ENCODE measurements around the gene CRTC1.
"Not testable (repeated sequence)": the region's sequence is repeated elsewhere in the genome, so short reads cannot be mapped to it uniquely, and the experiment has no call there.

The CRTC1 gene

DNA sequence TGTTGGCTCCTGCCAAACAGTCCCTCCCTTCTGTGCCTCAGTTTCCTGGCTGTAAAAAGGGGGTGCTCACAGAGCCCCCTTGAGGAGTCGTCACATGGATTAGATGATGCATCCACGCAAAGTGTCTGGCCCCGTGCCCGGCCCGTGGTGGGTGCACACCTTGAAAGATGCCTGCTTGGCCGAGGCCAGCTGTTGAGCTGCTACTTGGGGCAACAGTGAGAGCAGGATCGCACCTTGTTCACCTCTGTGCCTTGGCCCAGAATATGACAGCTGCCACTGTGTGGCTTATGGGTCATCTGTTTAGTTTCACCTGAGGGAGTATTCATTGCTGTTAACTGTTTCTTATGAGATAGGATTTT lies 17.7 kb downstream of the CRTC1 start:
- DNase-seq (ENCODE audit: low read depth), result no peak

DNA sequence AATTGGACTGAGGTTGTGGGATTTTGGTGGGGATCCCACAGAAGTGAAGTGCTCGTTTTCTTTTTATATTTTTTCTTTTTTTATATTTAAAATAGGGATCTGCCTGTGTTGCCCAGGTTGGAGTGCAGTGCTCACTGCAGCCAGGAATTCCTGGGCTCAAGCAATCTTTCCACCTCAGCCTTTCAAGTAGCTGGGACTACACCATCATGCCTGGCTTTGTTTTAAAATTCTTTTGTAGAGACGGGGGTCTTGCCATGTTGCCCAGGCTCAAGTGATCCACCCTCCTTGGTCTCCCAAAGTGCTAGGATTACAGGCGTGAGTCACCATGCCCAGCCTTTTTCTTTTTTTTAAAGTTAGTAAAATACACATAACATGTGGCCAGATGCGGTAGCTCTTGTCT lies 20.6 kb downstream of the CRTC1 start:
- DNase-seq (ENCODE audit: low read depth), result no peak

DNA sequence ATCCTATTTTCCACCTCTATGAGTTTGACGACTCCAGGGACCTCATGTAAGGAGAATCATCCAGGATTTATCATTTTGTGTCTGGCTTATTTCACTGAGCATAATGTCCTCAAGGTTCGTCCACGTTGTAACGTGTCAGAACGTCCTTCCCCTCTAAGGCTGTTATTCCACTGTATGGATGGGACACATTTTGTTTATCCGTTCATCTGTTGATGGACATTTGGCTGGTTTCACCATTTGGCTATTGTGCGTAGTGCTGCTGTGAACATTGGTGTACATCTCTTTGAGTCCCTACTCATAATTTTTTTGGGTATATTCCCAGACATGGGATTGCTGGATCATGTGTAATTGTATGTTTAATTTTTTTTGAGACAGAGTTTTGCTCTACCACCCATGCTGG lies 21.5 kb downstream of the CRTC1 start:
- DNase-seq (ENCODE audit: low read depth), result no peak

DNA sequence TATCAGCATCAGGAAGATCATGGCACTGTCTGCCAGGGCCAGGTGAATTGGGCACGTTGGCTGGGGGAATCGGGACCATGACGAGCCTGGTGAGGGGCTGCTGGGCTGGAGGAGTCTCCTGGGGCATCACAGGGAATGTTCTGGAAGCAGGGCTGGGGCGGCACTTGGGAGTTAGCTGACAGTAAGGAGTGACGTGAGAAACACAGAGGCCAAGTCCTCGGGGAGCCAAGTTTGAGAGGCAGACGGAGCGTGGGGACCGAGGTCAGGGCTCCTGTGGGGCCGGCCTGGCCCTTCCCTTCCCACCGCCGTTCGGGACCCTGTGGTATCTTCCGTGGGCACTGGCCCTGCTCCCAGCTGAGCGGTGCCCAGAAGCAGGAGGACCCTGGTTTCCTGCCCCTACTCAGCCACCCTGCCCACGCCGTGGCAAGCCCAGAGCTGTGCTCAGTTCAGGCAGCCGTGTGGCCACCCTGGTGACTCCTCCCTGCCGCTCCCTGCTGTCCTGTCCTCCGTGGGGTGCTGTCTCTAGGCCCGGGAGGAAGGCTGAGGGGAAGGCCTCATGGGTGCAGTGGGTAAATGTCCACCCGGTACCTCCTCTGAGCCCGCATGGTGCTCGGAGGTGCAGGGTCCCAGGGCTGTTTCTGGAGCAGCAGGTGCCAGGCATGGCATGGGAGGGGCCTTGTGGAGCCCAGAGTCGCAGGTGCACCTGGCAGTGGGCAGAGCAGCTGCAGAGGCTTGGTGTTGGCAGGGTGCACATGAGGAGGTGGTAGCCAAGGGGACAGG lies 25.2 kb downstream of the CRTC1 start:
- DNase-seq (ENCODE audit: low read depth), result no peak

DNA sequence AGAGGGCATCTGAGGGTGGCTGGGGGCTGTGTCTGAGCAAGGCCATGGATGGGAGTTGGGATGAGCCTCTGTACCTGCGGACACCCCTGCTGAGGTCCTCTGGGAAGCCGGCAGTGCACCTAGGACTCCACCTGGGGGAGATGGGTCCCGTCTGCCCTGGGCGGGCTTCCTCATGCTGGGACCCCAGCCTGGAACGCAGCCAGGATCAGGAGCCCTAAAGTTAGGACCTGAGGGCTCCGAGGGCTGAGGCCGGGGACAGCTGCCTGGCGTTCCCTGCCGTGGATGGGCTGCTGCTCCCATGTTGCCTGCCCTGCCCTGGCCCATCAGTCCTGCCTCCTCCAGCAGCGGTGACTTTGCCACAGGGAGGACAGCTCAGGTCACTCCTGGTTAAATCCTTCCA lies 26.1 kb downstream of the CRTC1 start:
- no peak for DNase-seq (ENCODE audit: low read depth)

DNA sequence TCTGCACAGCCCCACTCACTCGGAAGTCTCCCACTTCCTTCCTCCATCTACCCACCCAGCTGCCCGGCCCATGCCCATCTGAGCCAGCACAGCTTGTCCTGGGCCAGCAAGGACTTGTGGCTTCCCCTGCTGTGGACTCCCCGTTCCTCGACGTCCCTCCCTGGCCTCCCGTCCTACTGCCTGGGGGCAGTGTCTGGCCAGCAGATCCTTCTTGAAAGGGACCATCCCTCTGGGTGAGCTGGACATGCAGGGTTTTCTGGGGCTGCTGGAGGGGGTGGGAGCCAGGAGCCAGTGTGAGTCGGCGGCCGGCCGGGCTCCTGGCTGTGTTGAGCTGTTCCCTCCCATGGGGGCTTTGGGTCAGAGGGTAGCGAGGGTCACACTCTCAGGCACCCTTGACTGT lies 26.7 kb downstream of the CRTC1 start:
- DNase-seq (ENCODE audit: low read depth), result no peak

DNA sequence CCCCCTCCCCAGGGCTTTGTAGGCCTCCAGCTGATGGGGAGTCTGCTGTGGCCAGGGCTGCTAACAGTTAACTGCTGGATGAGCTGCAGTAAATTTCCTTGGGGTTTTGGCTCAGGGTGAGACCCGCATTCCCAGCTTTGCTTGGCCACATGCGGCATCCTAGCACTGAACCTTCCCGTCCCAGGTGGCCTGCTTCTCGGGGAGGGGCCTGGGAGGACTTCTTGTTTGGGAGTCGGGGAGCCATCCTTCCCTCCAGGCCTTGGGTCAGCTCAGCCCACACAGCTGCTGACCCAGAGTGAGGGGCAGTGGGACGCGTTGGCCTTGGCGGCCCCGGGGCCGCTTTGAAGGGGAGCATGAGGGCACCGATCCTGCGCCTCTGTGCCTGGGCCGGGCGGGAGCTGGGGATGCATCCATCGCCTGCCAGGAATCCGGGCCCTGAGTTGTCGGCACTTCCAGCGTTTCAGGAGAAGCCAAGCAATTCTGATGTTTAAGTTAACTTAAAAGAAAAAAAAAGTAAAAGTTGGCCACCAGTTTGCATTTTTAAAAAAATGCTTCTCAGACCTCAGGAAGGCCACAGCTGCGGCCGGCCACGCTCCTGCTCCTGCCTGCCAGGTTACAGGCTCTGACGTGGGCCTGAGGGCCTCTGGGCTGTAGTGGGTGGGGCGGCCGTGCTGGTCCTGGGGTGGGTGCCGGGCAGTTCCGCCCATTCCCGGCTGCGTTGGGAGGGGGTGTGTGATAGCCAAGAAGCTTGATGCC lies 27.7 kb downstream of the CRTC1 start:
- no peak for DNase-seq (ENCODE audit: low read depth)

DNA sequence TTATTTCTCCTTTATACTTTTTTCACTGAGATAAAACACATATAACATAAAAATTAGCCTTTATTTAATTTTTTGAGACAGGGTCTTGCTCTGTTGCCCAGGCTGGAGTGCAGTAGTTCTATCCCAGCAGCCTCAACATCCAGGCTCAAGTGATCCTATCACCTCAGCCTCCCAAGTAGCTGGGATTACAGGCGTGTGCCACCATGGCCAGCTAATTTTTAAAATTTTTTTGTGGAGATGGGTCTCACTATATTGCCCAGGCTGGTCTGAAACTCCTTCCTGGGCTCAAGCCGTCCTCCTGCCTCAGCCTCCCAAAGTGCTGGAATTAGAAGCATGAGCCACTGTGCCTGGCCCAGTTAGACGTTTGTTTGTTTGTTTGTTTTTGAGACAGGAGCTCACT lies 28.4 kb downstream of the CRTC1 start:
- DNase-seq (ENCODE audit: low read depth), result no peak

DNA sequence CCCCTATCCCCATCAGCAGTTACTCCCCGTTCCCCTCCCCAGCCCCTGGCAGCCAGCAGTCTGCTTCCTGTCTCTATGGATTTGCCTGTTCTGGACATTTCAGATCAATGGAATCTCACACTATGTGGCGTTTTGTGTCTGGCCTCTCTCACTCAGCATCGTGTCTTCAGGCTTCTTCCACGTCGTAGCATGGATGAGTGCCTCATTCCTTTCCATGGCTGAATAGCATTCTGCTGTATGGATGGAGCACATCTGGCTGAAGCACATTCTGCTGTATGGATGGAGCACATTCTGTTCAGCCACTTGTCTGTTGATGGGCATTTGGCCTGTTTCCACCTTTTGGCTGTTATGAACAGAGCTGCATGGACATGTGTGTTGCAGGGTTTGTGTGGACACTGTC lies 29.5 kb downstream of the CRTC1 start:
- DNase-seq (ENCODE audit: low read depth), result no peak

DNA sequence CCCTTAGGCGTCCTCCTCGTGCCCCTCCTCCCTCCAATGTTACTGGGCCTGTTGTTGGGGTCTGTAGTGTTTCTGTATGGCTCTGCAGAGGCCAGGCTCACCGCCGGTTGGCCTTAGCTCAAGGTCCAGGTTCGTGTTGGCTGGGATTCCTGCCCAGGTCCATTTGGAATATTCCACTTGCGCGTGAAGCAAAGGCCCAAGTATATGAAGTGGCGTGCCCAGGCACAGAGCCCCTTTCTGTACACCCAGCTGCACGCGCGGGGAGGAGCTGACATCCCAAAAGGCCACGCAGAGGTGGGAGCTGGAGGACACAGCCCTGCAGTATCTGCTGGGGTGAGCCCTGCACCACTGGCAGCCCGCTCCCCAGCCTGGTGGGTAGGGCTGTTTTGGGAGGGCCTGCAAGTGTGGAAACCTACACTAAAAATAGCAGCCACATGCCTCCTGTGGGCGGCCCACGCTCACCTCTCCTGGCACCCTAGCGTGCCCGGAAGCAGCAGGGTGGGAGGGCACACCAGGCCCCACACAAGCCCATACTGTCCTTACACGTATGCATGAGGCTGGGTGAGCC lies 30.2 kb downstream of the CRTC1 start:
- no peak for DNase-seq (ENCODE audit: low read depth)

DNA sequence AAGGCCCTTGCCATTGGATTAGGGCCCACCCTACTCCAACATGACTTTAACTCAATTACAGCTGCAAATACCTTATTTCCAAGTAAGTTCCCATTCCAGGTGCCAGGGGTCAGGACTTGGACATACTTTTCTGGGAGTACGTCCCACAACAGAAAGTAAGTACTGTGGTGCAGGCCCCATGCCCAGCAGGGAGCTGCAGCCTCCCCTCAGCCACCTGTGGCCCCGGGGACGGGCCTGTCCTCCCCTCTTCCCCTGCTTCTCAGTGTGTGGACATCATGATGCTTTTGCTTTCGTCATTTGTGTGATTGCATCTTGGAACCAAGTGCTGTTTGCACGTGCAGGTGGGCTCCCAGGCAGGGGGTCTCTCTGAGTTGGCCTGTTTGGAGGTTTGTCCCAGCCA lies 31.9 kb downstream of the CRTC1 start:
- no peak for DNase-seq (ENCODE audit: low read depth)

DNA sequence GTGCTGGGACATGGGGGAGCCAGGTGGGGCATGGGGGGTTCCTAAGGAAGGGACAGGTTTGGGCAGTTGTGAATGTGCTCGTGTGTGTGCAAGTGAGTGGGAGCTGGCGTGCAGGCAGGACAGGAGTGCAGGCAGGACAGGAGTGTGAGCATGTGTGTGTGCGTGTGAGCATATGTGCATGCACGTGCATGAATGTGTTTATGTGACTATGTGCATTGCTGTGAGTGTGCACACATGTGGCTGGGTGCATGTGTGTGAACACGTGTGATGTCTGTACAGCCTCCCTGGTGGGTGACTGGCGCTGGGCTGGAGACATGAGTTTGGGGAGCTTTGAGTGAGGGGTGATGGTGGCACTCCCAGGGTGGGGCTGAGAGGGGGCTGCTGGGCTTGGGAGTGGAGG lies 33.4 kb downstream of the CRTC1 start:
- DNase-seq (ENCODE audit: low read depth), result no peak

DNA sequence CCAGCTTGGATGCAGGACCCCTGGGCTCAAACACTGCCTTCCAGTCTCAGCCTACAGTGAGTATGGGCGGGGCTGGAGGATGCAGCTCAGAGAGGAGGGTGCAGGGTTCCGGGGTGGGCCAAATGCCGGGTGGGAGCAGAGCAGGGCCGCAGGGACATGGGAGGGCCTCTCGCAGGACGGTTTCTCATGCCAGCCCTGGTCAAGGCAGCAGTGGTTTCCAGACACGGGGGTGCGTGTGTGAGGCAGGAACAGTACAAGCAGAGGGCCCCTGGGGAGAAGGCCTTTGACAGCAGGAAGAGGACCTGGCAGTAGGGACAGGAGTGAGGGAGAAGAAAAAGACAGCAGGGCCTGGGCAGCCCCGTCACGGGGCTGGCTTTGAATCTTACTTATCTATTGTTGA lies 34.1 kb downstream of the CRTC1 start:
- DNase-seq (ENCODE audit: low read depth), result no peak

DNA sequence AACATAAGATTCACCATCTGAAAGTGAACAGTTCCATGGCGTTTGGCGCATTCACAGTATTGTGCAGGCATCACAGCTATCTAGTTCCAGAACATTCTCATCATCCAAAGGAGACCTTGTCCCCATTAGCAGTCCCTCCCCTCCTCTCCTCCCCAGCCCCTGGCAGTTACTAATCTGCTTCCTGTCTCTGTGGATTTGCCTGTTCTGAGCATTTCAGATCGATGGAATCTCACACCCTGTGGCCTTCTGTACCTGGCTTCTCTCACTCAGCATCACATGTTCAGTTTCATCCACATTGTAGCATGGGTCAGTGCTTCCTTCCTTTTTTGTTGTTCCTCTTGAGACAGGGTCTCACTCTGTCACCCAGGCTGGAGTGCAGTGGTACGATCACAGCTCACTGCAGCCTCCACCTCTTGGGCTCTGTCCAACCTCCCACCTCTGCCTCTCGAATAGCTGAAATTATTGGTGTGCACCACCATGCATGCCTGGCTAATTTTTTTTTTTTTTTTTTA lies 34.6 kb downstream of the CRTC1 start:
- DNase-seq (ENCODE audit: low read depth), result no peak

DNA sequence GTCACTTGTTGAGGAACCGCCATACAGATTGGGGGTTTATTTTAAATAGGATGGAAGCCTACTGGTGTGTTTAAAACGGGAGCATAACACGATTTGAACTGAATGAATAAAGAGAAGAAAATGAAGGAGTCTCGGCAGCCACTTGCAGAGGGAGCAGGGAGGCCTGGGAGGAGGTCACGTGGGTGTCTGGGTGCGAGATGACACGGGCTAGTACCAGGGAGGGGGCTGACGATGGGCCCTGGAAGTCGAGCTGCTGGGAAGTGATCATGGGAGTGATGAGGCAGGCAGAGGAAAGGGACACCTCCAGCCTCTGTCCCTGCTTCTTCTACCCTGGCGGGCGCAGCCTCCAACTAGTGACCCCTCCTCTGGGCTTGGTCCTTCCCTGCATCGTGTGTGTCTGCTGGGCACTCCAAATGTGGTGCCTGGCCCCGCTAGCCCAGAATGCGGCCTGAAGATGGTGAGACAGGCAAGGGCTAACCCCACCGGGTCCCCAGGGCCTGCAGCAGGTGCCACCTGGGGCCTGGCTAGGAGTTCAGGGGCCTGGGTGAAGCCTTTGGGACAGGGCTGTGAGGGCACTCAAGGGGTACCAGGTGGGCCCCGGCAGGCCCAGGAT lies 35.5 kb downstream of the CRTC1 start:
- no peak for DNase-seq (ENCODE audit: low read depth)

DNA sequence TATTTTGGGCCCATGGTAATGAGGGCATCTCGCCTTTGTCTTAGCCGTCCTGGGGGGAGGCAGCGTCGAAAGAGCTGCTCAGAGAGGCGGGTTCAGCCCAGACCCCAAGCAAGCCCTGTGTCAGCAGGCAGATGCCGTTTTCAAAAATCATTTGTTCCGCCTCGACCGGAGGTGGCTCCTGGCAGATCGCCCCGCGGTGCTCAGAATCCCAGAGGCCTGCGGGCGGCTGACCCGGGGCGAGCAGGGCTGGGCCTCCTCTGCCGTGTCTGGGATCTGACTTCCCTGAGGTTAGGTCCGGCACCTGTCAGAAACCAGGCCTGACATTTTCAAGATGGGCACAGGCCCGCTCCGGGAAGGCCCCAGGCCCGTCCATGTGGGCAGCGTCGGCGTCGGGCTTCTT lies 36.1 kb downstream of the CRTC1 start:
- no peak for DNase-seq (ENCODE audit: low read depth)

DNA sequence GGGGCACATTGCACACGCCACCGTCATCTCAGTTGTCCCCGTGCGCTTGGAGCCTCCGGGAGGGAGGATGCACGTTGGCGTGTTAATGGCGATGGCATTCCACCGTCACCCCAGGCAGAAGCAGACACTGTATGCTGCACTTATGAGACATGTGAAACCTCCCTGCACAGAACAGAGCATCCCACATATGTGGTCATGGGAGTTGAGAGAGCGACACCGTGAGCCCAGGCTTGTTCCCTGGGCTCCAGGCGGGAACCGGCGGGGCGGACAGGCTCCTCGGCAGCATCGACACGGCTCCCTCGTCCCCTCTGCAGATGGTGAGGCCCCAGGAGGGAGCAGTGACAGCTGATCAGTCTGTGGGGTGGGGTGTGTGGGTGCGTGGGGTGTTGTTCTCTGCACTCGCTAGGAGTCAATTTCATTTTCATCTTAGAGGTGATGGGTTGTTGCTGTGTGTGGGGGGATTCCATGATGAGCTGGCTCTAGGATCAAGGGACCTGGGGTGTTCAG lies 40.4 kb downstream of the CRTC1 start:
- DNase-seq (ENCODE audit: low read depth), result no peak

DNA sequence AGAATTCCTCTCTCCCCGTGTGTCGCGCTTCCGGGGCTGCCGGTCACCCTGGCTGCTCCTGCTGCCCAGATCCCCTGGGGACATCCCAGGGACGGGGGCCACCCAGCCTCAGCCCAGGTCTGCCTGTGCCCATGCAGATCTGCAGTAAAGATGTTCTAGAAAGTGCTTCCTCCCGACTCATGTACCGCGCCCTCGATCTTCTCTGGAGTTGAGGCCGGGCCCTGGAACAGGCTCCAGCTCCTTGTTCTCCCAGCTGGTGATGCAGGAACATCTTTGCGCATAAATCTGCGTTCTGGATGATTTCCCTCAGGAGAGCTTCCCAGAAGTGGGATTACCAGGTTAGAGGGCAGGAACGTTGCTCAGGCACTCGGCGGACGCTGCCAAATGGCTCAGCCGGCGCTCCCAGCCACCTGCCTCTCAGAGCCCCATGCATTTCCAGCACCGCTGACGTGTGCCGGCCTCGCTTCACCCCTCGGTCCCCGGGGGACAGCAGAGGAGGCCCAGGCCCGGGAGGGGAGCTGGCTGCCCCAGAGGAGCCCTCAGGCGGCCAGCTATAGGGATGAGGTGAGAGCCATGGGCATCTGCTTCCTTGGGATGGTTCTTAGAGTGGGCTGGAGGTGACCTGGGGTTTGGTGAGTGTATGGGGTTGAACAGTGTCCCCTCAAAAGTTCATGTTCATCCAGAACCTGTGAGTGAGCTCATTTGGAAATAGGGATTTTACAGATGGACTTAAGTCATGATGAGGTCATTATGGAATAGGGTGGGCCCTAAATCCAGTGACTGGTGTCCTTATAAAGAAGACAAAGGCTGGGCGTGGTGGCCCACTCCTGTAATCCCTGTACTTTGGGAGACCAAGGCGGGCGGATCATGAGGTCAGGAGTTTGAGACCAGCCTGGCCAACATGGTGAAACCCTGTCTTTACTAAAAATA lies 42.6 kb downstream of the CRTC1 start:
- no peak for DNase-seq (ENCODE audit: low read depth)

DNA sequence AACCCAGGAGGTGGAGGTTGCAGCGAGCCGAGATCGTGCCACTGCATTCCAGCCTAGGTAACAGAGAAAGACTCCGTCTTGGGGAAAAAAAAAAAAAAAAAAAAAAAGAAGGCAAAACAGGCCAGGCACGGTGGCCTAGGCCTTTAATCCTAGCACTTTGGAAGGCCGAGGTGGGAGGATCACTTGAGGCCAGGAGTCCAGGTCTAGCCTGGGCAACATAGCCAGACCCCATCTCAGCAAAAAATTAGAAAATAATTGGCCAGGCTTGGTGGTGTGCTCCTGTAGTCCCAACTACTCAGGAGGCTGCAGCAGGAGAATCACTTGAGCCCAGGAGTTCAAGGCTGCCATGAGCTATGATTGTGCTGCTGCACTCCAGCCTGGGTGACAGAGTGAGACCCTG lies 43.4 kb downstream of the CRTC1 start:
- no peak for DNase-seq (ENCODE audit: low read depth)

DNA sequence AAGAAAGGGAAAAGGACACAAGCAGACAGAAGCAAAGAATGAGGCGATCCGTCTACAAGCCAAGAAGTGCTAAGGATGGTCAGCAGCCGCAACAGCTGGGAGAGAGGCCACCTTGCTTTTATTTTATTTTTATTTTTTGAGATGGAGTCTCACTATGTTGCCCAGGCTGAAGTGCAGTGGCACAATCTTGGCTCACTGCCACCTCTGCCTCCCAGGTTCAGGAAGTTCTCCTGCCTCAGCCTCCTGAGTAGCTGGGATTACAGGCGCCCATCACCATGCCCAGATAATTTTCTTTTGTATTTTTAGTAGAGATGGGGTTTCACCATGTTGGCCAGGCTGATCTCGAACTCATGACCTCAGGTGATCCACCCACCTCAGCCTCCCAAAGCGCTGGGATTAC lies 44.1 kb downstream of the CRTC1 start:
- DNase-seq (ENCODE audit: low read depth), result not testable (repeated sequence)

DNA sequence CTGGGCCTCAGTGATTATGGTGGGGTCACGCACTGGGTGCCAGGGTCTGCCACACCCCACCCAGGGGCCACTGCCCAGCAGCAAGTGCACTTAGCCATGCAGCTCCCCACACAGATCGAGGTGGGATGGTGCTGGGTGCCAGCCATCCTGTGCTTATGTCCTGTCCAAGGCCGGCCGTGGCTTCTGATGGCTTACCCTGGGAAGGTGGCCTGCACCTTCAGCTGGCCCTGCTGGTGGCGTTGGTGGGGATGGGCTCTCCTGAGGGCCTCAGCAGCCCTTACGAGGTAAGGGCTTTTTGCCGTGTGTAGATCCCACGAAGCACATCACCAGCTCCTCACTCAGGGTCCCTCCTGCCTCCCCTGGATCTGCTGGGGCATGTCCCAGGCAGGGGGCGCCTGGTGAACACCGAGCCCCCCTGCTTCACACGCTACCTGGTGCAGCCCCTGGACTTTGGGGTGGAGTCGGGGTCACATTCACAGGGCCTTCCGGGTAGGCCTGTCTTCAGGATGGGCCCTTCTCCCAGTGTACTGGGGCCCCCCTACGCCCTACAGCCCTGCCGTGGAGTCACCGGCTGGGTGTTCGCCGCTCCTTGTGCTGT lies 46.6 kb downstream of the CRTC1 start:
- no peak for DNase-seq (ENCODE audit: low read depth)

Measured in stimulated activated CD4-positive, alpha-beta T cell treated with anti-CD3 and anti-CD28 coated beads, Interleukin-2, amount 100 ng/mL, for 4 hours (primary cell).